Right forelimb (tissue), 1 donor: ENCODE measurements around the gene ZNF165.
"Not testable (repeated sequence)": the region's sequence is repeated elsewhere in the genome, so short reads cannot be mapped to it uniquely, and the experiment has no call there.

ENCODE experiments used
- DNase-seq: peaks from one replicate; pipeline ENCODE4 v3.0.0-alpha.2; 2018

ZNF165 gene

DNA sequence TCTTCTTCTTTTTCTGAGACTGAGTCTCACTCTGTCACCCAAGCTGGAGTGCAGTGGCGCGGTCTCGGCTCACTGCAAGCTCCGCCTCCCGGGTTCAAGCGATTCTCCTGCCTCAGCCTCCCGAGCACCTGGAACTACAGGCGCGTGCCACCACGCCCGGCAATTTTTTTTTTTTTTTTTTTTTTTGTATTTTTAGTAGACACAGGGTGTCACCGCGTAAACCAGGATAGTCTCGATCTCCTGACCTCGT is at the start of gene ZNF165:
ZNF165 (plus strand) TSS at position 188 of the 250 bp plus-strand sequence. CDS start 4,913 bp downstream, outside the sequence.
- DNase-seq, result not testable (repeated sequence)

DNA sequence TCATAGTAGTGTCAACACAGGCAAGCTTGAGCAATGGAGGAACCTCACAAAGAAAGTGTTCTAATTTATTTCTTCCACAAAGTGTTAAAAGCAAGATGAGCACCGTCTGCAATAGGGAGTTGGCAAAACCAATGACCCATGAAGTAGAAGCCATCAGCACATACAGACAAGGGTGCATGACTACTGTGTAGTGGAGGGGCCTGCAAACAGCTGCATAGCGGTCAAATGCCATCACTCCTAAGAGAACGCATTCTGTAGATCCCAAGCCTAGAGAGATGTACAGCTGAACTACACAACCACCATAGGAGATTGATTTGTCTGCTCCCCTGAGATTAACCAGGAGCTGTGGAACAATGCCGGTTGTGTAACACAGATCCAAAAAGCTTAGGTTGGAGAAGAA is 26.8 kb upstream of the ZNF165 start:
- no peak for DNase-seq

DNA sequence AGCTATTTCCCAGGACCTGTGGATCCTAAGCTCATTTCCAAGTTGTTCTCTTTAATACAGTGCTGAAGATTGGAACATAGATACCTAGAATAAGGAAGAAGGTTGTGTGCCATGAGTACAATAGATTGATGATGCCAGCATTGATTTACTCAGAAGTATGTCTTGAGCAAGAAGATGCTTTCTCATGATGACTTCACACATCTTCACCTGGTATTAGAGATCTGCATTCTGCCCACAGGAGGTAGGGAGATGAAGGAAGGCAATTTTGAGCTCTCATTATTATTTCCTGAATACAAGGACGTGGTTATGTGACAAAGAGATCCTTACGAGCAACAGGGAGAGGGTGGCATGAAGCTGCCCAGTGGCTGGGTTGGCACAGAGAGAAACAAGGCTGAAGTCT is 20.0 kb upstream of the ZNF165 start:
- no peak for DNase-seq

DNA sequence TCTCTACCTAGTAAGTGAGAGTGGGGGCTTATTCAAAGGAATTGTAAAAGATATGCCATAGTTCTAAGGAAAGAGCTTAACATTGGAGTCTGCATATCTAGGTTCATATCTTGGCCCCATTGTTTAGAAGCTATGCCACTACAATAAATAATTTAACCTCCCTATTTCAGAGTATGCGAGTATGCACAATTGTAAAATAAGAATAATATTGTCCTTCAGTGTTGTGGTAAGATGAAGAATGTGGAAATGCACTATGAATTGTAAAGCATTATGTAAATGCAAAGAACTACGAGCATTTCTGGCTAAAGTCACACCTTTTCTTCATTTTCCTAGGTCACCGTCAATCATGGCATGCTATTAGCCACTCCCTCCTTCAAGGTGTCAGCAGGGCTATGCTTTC is 16.1 kb upstream of the ZNF165 start:
- no peak for DNase-seq

DNA sequence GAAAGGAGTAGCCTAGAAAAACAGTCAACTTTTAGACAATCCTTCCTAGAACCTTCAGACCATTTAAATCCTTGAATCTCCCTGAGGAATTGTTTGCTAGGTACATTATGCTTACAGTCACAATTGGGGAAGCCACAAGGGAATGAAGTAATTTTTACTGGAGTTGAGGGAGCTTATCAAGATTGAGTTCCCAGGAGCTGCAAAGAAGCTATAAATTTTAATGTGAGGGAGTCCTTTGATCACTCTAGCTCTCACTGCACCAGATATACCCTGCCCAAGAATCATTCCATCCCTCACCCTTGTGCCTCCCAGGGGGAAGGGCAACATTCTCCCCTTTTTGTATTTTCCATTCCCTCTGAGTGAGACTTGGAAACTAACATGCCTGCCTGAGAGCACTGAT is 12.3 kb upstream of the ZNF165 start:
- DNase-seq, result no peak

DNA sequence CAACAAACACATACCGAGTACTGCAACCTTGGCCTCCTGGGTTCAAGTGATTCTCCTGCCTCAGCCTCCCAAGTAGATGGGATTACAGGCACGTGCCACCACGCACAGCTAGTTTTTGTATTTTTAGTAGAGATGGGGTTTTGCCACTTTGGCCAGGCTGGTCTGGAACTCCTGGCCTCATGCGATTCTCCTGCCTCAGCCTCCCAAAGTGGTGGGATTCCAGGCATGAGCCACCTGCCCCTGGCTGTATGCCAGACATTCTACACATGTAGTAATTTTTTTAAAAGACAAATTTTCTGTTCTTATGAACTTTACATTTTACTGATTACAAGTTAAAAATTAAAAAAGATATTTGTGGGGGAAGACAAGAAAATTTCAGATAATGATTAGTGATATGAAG is 9.4 kb upstream of the ZNF165 start:
- not testable (repeated sequence) for DNase-seq

DNA sequence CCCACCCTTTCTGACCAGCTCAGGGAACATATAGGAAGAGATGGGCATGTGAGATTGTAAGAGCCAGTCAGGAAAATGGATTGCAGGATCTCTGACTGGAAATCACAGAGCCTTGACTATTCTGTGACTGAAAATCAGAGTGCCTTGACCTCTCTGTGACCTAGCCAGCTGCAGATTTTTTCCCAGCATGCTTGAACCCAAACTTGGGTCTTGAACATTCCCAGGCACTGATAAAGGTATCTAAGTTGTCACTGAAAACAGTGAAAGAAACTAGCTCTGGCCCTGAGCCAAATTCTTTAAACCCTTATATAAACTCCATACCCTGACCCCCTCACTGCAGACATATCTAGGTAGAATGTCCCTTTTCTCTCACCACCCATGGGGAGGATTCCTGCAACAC is 2.3 kb upstream of the ZNF165 start:
- no peak for DNase-seq

DNA sequence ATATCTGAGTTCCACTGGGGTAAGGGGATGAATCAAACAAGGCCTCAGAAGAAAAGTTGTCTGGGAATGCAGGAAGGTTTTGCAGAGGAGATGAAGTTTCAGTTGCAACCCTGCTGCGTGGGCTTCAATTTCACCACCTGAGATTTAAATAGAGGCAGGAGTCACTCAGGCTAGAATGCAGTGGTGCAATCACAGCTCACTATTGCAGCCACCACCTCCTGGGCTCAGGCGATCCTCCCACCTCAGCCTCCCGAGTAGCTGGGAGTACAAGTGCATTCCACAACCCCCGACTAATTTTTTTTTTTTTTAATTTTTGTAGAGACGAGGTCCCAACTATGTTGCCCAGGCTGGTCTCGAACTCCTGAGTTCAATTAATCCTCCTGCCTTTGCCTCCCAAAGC is 1.5 kb upstream of the ZNF165 start:
- no peak for DNase-seq

DNA sequence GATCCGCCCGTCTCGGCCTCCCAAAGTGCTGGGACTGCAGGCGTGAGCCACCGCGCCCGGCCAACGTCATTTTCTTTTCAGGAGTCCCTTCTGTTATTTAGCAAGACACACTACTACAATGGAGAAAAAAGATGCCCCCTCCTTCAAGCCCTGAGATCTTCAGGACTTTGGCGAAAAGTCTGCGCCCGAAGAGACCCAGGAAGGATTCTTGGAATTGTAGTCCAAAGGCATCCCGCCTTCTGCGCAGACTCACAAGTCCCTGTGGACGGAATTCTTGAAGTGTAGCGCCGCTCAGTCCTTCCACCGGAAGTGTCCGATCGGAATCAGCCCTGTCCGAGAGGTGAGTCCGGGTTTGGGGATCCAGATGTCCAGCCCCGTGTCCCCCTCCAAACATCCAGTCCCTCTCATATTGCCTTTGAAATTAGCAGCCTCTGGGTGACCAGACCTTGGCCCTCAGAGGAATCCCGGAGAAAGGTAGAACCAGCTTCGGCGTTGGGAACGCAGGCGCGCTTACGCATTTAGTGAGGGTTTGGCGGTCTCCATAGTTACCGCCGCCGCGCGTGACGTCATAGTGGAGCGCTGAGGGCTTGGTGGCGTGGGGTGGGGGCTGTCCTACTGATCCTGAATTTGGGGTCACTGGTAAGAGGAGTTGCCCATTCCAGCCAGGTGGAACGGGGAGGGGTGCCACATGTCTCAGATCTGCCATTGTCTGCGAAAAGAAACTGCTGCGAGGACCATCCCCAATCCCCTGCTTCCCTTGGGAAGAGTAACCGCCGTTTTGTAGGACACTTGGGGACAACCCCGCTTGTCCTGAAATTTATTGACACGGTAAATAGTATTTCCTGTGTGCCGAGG is 490 bp downstream of the ZNF165 start:
- DNase-seq, result peak; percentile 97

DNA sequence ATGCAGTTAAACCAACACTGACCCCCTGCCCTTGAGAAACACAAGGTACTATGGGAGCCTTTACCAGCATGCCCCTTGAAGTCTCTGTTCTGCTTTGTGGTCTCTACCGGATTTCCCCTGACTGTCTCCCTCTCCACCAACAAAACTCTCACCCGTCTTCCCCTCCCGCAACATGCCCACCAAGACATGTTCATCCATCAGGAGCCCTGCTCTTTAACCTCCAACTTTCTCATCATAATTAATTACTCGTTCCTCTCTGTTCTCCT is 1.1 kb downstream of the ZNF165 start:
- DNase-seq, result no peak

DNA sequence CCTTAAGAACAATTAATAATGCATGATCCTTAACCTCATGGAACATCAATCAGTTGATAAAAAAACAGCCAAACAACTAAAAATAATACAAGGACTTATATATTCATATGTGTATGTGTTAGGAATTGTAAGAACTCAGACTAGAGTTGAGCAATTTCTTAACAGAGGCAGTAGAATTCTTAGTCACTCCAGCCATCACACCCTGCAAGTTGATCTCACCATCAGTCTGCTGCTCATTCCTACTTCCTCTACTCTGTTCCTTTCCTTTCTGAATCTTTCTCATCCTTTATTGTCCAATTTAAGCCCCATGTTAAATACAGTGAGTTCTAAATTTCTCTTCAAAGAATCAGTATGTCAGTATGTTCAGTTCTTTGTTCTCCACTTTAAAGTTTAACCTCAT is 2.6 kb downstream of the ZNF165 start:
- DNase-seq, result no peak

DNA sequence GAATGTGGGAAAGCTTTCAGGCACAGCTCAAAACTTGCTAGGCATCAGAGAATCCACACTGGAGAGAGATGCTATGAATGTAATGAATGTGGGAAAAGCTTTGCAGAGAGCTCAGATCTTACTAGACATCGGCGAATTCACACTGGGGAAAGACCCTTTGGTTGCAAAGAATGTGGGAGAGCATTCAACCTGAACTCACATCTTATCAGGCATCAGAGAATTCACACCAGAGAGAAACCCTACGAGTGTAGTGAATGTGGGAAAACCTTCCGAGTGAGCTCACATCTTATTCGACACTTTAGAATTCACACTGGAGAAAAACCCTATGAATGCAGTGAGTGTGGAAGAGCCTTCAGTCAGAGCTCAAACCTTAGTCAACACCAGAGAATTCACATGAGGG is 8.7 kb downstream of the ZNF165 start:
- DNase-seq, result no peak

DNA sequence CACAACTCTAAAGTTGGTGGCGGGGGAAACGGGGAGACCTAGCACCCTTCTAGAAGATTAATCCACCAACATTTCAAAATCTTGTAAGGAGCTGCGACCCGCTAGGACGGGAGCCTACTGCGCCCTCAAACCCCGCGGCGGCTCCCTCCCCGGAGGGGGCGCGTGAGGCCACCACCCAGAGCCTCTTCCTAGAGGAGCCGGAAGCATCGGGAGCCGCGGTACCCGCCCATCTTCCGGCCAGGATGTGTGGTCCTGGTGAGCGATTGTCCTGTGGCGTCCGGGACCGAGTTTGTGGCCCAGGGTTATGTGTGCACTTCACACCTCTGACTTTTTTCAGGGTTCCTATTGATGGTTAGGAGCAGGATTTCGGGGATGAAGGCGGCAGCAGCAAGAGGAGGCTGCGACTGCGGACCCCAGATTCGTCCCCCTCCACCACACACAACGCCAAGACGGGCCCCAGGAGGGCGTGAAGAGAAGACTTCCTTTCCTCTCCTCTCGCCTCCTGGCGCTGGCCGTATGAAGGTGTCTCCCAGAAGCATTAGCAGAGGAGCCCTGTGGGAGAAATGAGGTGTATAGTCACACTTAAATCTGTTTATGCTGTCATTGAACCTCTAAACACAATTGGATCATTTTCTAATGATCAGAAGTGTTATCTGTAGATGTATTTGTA is 10.7 kb downstream of the ZNF165 start:
- no peak for DNase-seq

DNA sequence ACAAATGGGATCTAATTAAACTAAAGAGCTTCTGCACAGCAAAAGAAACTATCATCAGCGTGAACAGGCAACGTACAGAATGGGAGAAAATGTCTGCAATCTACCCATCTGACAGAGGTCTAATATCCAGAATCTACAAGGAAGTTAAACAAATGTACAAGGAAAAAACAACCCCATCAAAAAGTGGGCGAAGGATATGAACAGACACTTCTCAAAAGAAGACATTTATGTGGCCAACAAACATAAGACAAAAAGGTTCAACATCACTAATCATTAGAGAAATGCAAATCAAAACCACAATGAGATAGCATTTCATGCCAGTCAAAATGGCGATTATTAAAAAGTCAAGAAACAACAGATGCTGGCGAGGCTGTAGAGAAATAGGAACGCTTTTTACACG is 21.9 kb downstream of the ZNF165 start:
- DNase-seq, result not testable (repeated sequence)

DNA sequence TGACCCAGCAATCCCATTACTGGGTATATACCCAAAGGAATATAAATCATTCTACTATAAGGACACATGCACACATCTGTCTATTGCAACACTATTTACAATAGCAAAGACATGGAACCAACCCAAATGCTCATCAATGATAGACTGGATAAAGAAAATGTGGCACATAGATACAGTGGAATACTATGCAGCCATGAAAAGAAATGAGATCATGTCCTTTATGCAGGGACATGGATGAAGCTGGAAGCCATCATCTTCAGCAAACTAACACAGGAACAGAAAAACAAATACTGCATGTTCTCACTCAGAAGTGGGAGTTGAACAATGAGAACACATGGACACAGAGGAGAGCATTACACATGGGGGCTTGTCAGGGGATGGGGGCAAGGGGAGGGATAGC is 22.3 kb downstream of the ZNF165 start:
- not testable (repeated sequence) for DNase-seq

DNA sequence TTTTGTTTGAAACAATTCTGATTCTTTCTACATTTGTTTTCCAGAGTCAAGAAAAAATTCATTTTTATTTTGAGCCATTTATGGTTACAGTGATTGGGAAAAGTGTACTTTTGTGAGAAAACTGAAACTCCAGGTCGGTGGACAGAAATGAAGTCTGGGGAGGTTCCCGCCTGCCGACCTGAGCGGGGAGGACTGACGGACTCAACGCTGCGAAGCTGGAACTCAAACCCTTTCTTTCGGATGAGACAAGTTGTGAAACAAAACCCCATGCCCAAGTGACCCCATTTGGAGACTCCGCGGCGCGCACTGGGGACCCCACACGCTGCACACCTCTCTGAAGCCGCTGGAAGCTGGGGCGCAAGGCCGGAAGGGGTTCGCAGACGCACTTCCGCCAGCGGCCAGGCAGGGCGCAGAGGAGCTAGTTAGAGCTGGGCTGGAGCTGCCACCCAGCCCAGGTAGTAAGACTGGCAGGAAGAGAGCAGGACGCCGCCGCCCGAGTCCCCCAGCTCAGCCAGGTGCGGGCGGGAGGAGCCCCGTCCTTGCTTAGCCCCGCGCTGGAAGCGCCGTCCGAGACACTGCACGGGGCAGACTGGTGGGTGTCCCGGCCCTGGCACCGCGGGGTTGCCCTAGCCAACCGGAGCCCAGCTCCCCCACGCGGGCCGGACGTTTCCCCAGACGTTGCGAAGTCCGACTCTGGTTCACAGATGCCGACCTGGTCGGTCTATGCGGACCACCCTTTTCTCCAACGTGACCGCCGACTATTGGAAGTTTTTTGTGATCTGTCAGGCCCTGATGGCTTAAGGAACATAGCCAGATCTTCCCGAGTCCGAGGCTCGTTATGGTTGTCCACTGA is 24.2 kb downstream of the ZNF165 start:
- peak; percentile 88 for DNase-seq

DNA sequence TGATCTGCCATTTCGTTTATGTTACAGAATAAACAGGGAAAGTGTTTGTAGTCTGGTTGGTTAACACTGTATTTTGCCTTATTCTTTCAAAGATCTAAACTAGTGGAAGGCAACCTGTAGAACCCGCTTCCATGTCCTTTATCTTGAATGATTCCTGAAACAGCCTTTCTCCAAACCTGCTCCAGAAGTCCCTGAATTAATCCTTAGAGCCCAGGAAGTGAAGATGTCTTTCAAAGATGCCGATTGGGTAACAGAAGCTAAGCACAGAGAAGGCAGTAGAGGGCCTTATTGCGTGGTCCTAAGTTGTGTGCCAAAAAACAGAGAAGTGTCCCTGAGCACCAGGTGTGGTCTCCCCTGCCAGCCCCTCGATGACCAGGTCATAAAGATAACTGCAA is 24.9 kb downstream of the ZNF165 start:
- DNase-seq, result no peak

DNA sequence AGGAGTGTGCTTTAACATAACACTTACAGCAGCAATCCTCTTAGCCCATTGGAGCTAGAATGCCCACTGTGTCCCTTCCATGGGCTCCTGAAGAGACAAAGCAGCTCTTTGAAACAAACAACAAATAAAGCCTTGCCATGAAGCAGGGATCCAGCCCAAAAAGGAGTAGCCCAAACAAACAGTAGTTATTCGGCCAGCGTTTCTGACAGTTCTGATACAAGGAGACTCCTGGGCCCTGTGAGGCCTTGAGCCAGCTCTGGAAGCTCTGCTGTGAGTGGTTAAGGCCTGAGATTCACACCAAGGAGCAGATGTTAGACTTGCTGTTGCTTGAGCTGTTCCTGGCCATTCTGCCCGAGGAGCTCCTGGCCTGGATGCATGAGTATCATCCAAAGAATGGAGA is 27.1 kb downstream of the ZNF165 start:
- DNase-seq, result no peak

DNA sequence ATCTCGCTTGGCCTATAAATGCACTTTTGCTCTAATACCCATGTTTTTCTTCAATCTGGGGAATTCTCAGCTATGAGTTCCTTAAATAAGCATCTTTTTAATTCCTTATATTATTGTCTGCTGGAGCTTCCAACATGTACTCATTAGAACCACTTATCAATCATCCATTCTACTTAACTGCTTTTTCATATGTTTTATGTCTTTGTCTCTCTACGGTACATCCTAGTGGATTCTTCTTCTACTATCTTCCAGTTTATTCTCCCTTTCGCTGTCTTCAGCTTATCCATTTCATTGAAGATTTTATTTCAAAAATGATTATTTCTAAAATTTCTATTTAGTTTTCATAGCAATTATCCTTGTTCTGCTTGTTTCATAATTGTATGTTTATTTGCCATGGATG is 31.6 kb downstream of the ZNF165 start:
- no peak for DNase-seq

DNA sequence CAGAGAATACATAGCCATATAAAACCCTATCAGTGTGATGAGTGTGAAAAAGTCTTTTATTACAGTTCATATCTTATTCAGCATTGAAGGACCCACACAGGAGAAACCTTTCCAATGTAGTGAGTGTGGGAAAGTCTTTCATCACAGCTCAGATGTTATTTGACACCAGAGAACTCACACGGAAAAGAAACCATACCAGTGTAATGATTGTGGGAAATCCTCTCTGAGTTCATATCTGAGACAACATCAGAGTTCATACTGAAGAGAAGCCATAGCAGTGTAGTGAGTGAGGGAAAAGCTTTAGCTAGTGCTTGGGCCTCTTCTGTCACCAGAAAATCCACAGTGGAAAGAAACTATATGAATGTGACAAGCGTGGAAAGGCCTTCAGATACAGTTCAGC is 35.4 kb downstream of the ZNF165 start:
- DNase-seq, result no peak

DNA sequence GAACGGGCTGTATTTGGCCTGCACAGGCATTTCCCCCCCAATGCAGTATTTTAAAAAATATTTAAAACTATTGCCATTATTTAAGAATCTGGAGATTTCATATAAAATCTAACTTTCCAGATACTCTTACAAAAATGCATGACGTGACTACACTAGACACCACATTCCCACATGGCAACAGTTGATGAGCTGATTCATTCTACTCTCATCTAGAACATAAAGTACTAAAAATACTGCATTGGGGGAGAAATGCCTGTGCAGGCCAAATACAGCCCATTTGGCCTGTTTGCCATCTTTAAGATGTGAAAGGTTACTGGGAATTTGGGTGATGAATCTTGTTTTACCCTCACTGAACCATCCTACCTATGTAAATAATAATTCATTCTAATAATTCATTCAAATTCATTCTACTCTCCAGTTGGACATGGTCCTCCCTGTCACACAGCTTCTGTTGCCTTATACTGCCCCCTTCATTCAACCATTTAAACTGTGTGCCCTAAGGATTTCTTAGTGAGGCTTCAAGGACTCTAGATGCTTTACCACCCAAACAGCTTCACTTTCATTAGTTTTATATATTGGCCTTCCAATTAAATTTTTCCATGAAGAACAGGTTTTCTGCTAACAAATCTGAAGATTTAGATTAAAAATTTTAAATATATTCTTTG is 37.1 kb downstream of the ZNF165 start:
- no peak for DNase-seq

DNA sequence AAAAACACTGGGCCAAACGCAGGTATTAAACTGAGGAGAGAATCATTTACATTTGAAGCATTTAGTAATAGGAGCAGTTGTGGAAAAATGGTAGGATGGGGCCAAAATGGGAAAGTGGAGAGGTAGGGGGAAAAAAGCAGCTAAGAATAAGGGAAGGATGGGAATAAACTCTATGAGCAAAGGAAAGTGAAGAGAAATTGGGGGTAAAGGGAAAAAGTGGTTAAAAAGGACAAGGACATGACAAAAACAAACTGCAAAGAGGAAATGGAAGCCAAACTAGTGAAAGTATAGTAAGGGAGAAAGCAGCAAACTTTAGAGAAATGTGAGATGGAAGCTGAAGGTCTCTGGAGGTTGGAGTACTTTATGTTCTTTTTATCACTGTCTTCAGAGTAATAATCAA is 37.8 kb downstream of the ZNF165 start:
- DNase-seq, result no peak

DNA sequence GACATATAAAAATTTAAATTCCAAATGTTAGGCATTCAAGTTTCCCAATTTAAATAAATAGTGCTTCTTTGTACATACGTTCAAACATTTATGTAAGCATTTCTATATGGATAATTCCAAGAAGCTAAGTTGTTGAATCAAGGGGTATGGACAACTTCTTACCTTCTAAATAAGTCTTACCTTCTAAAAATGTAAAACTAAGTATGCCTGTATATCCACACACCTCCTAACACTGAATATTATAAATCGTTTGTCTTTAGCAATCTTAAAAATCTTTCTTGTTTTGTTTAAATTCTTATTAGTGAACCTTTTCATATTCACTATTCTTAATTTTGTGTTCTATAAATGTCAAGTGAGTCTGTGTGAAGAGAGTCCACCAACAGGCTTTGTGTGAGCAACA is 41.5 kb downstream of the ZNF165 start:
- DNase-seq, result no peak

DNA sequence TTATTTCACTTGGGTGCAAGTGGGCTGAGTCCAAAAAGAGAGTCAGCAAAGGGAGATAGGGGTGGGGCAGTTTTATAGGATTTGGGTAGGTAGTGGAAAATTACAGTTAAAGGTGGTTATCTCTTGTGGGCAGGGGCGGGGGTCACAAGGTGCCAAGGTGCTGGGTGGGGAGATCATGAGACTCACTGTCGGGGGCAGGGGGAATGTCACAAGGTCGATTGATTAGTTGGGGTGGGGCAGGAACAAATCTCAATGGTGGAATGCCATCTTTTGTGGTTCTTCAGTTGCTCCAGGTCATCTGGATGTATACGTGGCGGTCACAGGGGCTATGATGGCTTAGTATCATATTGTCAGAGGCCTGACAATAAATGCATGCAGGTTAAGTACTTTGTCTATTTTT is 41.9 kb downstream of the ZNF165 start:
- not testable (repeated sequence) for DNase-seq
